GM19043 (cell line): ENCODE measurements around the gene USP24.

Source experiments
- ATAC-seq: cut with Tn5 transposase; IDR thresholded peaks from one replicate; pipeline ENCODE4 v1.9.1; 2021; ENCODE audit warnings: low read depth; ENCODE audit not compliant: unreplicated experiment

USP24 gene

DNA sequence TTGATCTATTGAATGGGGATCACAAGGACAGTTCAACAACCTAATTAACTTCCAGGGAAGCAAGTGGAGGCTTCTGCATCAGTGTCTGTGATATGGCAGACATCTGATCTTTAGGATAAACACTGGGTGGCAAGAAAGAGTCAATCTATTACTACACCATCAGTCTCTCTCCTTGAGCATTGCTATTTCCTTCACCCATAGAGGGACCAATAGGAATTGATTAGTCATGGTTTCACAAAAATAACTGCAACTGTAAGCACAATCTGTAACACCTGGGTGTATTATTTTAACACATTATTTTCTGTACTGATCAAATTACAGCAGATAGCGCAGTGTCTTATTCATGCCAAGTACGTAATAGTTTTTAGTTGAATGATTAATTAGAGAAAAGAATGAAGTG lies 50.3 kb downstream of the USP24 start:
- ATAC-seq = no peak

DNA sequence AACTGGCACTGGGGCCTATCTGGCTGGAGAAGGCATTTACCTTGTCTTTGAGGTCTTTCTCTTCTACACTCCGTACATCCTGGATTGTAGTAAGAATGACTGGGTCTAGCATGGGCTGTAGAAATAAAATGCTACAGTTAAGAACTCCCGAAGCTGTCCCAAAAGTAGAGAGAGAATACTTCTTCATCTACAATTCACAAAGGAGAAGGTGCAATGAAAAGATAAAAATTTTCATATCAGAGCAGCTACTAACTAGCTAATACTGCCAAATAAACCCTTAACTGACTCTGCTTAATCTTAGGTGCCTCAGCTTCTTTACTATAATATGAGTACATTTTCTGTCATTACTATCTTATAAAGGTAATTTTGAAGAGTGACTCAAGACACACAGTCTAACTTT lies 55.6 kb downstream of the USP24 start:
- ATAC-seq = no peak

DNA sequence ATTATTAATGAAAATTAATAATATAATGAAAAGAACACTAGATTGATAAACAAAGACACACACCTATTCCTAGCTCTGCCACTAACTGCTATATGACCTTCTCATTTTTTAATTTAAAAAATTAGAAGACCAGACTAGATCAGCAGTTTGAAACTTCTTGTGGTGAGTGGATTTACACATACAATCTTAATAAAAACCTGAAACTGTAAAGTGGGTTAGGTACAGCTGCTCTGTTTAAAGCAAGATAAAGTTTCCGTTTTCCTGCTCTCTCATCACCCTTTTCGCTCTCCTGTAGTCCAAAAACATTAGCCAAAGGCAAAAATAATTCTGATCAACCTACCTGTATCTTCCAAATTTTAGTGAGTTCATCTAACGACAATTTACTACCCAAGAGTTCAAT lies 58.6 kb downstream of the USP24 start:
- no peak for ATAC-seq

DNA sequence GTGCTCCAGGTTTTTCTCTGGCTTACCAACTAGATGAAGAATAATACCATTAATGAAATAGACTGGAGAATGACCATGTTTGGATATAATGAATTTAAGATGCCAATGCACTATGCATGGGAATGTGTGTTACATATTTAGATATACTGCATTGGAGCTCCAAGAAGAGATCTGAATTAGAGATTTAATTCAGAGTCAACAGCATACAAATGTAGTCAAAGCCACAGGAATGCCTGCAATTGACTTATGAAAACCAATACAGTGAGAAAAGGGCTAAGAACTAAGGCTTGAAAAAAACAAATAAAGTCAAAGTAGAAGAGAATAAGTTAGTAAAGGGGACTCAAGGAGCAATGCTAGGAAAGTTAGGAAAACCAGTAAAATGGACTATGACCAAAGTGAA lies 59.1 kb downstream of the USP24 start:
- ATAC-seq = no peak

DNA sequence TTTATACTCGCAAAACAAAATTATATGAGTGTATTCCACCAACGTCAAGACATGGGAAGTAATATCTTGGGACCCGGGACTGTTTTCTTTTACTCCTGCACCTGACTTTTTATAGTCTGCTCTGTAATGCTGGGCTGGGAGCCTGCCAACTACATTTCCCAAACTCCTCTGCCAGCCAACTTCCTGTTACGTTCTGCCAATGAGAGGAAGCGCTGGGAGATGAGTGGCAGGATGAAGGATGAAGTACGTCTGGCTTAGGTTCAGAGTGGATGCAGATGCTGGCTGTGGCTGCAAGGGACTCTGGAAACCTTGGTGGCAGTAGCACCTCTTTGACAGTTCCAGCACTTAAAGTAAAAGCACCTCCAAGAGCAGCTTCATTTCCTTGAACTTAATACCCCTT lies 59.6 kb downstream of the USP24 start:
- ATAC-seq = no peak

DNA sequence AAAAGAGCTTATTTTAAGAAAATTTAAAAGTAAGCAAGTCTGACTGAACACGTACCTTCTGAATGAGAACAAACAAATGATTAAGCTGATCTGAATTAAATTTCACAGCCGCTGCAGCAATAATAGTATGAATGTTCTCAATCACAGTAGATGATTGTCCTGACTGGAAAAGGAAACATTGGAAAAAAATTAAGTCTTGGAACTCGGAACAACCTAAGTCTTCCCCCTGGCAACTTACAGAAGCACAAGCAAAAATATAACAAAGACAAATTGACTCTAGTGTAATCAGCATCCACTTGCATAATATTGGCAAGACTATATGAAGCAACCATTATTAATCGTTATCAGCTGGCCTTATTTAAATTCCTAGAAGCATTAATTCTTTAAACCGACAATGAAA lies 60.5 kb downstream of the USP24 start:
- ATAC-seq = no peak

DNA sequence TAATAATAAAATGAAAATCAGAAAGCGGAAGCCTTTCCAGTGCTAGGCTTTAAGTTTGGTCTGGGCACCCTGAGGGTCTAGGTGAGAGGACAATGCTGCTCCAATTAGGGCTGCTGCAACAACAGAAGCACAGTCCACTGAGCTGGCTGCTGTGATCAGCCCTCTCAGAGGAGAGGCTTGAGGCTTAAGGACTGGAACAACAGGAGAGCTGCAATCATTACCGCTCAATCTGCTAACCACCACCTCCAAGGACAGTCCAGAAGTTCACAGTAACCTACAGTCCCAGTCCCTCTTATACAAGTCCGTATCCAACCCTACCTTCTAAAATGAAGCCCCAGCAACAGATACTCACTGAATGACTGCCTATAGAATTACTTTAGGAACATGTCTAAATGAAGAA lies 62.1 kb downstream of the USP24 start:
- ATAC-seq = no peak

DNA sequence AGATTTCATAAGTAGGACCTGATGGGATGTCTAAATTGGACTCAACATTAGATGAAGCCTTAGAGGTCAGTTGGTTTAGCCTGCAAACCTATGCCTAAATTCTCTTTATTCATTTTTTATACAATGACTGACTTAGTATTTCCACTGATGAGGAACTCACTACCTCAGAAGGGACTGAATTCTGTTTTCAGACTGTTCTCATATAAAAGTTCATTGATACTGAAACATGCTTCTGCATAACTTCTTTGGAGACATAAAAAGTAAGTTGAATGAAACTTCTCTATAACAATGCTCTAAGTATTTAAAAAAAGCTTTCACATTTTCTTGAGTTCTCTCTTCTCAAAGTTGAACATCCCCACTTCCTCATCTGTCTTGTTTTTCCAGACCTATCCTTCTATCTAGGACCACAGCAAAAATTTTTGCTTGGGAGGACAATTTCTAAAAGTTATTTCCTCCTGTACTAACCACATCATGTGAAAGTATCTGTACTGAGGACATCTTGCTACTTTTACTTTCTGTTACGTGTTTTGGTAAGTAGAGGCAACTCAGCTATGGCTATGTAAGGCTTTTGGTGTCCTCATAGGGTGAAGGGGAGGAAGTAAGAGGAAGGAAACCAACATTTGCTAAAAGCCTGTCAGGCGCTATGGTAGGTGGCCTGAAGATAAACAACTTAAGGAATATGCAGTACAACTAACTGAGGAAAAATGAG lies 64.1 kb downstream of the USP24 start:
- peak; percentile 76 for ATAC-seq

DNA sequence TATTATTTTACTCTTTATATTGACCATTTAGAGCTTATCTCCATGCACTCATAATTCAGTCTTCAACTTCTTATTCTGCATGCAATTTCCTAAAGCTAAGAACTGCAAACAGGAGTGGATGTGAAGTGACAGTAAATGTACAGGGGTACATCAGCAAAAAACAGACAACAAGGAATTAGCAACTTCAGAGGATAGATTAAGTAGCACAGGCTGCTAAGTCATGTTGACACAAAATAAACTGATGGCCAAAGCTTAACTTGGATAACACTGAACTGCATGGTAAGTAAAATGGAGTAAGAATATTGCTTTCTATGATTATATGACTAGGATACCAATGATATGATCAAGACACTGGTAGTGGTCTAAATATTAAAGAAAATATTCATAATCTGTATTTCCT lies 66.5 kb downstream of the USP24 start:
- no peak for ATAC-seq

DNA sequence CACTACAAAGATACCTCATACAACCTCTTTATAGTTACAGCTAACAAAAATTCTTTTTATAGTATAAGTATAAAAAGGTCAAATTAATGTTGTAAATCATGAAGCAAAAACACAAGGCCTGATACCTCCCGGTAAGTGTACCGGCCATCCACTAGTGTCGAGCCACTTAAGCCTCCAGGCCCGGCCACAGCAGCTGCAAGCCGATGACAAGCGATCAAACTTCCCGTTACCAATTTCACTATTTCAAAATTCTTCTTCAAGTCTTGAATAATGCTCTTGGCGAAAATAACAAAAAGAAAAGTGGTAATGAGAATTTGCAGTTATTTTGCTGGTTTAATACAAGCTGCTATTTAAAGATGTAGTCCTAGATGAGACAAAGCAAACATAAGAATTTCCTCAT lies 67.6 kb downstream of the USP24 start:
- ATAC-seq = no peak

DNA sequence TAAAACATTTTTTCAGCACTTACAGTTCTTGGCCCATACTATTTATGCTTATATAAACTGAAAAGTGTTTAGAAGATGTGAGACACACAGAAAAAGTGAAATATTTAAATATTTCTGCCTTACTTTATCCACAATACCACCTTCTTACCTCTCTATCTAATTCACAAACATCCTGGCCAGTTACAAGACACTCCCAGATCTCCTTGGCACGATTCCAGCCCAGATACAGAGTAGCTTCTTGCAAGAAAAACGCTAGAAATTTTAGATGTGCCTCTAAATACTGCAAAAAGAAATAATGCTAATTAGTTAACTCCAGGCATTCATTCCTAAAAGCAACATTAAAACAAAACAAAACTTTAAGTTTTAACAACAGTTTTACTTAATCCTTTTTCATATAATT lies 68.4 kb downstream of the USP24 start:
- no peak for ATAC-seq

DNA sequence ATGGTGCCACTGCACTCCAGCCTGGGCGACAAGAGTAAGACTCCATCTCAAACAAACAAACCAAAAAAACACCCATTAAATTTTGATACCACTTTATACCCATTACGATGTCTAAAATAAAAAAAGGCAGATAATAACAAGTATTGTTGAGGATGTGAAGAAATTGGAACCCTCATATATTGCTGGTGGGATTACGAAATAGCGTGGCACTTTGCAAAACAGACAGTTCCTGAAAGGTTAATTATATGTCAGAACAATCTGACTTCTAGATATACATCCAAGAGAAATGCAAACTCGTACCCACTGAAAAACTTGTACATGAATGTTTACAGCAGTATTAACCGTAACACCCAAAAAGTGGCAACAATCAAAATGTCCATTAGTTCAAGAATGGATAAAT lies 70.3 kb downstream of the USP24 start:
- ATAC-seq = no peak

DNA sequence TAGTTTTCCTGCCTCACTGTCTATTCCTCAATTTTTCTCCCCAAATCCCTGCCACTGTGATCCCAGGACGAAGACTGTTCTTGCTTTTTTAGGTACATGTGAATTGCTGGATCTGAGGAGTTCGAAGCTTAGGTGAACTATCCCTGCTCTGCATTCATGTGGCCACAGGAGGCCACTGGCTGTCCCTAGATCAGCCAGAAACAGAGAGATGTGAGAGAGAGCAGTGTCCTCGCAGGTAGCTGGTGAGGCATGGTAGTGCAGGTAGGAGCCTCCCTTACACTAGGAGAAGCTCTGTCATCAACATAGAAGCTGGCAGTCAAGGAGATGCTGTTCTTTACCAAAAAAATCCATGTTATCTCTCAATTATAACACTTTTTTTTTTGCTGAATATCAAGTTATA lies 71.5 kb downstream of the USP24 start:
- ATAC-seq = no peak

DNA sequence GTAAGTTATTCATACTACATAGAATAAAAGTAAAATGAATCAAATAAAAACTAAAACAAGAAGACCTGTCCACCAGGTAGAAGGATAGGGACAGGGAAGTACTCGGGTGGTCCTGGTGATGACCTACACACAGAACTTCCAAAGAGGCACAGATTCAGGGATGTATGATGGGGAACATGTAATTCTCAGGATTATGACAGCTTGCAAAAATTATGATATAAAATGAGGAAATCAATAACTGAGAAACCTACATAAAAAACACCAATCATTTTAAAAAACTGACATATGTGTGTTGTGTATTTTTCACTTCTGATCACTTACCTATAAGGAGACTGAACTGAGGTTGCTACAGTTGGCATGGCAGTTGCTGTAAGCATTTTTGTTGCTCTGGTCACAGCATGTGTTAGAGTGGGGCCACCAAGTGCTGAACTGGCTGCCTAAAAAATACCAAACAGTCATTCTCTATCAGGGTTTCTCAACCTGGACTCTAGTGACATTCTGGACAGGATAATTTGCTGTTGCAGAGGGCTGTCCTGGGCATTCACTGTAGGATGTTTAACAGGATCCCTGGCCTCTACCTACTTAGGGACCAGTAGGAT lies 73.8 kb downstream of the USP24 start:
- no peak for ATAC-seq

DNA sequence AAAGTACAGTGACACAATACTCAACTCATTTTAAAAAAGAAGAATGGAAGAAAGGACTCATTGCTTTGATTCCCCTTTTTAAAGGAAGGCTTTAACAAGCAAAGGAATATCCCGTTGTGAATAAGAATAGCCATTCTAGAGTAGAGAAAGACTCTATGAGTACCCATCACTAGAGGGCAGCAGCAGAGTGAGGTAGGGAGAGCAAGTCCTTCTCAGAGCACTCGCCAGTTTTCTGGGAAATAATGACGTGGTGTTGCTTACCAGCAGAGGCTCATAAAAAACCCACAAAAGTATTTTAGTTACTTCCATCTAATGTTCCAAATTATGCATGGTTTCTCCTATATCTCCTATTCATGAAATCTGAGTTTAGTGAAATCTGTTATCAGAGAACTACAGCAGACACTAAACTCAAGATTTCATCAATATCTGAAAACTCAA lies 74.6 kb downstream of the USP24 start:
- ATAC-seq = peak; percentile 84

DNA sequence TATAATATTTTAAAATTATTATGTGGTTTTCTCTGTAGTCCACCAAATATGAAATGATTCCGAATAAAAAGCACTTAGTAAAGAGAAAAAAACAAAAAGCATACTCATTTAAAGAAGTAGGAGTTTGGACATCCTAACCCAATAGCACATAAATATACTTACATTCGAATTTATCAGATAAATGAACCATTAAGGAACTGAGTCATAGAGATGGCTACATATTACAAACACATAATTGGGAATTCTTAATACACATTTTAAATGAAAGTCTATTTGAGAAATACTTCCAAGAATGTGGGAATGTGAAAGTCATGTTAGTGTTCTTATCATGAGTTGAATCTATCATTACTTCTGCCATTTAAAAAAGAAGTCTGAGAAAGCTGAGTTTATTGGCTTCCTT lies 75.0 kb downstream of the USP24 start:
- ATAC-seq = no peak

DNA sequence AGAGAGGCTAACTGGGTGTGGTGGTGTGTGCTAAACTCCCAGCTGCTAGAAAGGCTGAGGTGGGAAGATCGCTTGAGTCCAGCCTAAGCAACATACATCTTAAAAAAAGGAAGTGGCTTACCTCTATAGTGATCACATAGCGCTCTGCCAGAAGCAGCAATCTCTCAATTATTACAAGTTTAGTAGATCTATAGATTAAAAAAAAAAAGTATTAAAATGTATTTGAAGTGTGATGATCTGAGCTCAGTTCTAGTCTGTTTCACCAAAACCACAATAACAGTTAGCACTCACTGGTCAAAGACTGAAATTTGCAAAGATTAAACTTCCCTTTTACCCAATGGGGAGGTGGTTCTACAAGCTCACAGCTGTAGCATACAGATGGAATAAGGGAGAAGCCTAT lies 76.3 kb downstream of the USP24 start:
- no peak for ATAC-seq

DNA sequence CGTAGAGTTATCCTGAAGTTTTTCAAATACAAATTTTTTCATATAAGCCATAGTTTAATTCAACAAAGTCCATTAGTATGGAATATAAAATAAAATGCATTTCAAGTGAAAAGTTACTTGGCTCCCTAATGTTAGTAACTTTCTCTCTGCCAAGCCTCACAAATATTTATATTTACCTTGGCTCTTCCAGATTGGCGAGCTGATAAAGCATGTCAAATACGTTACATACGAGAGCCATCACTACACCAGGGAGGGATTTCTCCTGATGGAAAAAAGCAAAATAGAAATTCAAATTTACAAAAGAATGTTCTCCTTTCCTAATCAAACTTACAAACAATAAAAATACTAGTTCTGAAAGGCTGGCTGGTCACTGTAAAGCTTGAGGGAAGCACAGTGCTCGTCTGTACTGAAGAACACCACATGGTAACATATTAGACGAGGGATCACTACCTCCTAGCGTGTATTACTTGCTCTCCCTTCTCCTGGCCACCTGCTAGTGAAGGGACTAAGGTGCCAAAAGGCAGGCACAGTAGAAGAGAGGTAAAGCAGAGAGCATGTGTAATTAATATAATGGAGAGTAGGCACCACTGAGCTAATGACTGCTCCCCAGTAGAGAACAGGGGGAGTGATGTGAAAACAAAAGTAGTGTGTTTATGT lies 80.9 kb downstream of the USP24 start:
- no peak for ATAC-seq

DNA sequence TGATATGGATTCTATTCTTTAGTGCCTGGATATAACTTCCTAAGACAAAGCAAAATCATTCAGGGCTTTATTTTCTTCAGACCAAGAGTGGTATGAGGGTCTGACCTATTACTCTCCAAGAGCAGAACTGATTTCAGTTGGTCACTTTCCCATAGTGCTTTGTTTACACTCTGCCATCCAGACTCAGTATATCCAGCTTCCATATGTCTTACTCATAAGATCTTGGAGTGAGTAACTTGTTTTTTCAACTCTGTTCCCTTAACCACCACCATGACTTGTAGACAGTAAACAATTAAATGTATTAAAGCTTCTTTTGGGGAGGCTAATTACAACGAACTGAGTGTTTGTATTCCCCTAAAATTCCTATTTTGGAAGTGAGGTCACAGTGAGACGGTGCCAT lies 83.4 kb downstream of the USP24 start:
- no peak for ATAC-seq

DNA sequence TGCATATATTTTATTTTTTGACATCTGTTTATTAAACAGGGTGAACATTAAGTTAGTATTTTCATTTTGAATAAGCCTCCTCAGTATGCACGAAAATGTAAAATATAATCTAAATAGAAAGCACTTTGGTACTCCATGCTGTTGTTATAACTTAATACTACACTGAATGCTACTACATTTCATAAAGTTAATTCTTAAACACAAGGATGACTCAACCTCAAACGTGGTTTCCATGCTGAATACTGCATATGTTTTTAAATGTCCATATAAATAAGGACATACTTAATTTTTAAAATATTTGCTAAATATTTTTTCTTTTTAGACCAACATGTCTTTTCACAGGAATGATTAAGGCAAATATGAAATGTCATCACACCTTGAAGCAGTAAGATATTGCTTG lies 83.9 kb downstream of the USP24 start:
- ATAC-seq = no peak

DNA sequence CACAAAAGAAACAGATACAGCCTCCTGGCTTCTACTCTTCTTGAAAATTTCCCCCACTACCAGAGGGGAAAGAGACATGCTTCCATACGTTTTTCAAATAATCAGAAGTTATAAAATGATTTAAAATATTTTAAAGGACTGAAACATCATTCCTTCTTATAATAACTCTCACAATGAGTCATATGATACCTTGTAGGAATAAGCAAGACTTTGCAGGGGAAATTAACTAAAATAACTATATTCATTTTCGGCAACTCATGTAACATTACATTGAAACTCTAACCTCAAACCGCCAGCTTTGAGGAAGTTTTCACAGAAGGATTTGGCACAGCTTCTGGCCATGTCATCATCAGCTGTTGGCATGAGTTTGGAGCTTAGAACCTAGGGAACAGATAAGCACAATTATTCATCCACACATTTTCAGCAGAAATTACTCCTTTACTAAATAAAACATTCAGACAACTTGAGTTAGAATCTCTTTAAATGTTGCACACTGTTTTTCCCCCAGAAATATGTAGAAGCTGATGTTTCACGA lies 85.9 kb downstream of the USP24 start:
- ATAC-seq = no peak

DNA sequence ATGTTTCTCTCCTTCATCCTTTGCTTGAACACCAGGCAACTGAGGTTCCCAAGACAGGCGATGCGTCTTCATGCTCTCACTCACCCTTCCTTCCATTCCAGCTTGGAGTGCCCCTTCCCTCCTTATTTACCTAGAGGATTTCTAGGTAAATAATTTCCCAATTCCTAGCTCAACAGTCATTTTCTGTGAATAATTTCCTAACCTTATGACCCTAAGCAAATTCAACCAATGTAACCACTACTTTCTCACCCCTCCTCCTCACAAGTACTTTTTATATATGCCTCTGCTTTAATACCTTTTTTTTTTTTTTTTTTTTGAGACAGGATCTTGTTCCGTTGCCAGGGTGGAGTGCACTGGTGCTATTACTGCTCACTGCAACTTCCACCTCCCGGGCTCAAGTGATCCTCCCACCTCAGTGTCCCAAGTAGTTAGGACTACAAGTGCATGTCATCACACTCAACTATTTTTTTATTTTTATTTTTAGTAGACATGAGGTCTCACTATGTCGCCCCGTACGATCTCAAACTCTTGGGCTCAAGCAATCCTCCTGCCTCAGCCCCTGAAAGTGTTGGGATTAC lies 86.7 kb downstream of the USP24 start:
- ATAC-seq = no peak
